ENCODE results near the gene STK39.

- TF ChIP-seq EZH2phosphoT487 (IDR thresholded peaks at IDR 0.05; ENCODE audit: borderline replicate concordance, low read depth, low read length) = no peak
- TF ChIP-seq CTCF (conservative IDR thresholded peaks at IDR 0.05; ENCODE audit: low read length) = no peak
Measured at GRCh38 chr2:168076731-168077130, 170.7 kb downstream of the STK39 start.
